Gastrocnemius medialis (tissue), 4 donors: Measurements from ENCODE around the gene PCDH12. TPM values are rescaled to one million over a fixed set of nuclear protein-coding genes. Genes with fewer than 3 reads are reported as not detected.

Experiments
- ATAC-seq, 2 donors: fragments of 150-250 bp; one replicate each; pipeline ENCODE4 v1.9.1; 2016
- DNase-seq, 2 donors: peaks; one replicate each; pipeline ENCODE4 v3.0.0-alpha.2; 2019
- H3K27ac ChIP-seq, 4 donors: fragments of 200-600 bp; sonication (generic); 1 replicate in 1 of 4; 2 replicates in 3 of 4; pipeline ENCODE4 v1.5.1; 2016 to 2018; ENCODE audit warnings: mild to moderate bottlenecking in 2 of 4, moderate library complexity in 1 of 4
- H3K27me3 ChIP-seq, 3 donors: fragments of 200-600 bp; sonication (generic) in 2 of 3; 1 replicate in 1 of 3; 2 replicates in 2 of 3; pipeline versions ENCODE4 v1.5.1 to v1.6.0; 2016 to 2019; ENCODE audit warnings: mild to moderate bottlenecking in 1 of 3, moderate library complexity in 1 of 3
- H3K36me3 ChIP-seq, 2 donors: fragments of 200-600 bp; sonication (generic) in 1 of 2; one replicate each; pipeline ENCODE4 v1.5.1; 2017 to 2018
- H3K4me1 ChIP-seq, 2 donors: fragments of 200-600 bp; sonication (generic) in 1 of 2; one replicate each; pipeline ENCODE4 v1.5.1; 2016 to 2017; ENCODE audit warnings: mild to moderate bottlenecking in 2 of 2
- H3K4me3 ChIP-seq, 4 donors: fragments of 200-600 bp; sonication (generic) in 3 of 4; 1 replicate in 1 of 4; 2 replicates in 3 of 4; pipeline ENCODE4 v1.5.1; 2016 to 2019; ENCODE audit warnings: mild to moderate bottlenecking in 2 of 4
- H3K9me3 ChIP-seq, 3 donors: fragments of 200-600 bp; sonication (generic) in 2 of 3; 1 replicate in 1 of 3; 2 replicates in 2 of 3; pipeline ENCODE4 v1.5.1; 2016 to 2019
- POLR2A ChIP-seq, 2 donors: fragments of 450-650 bp; IDR thresholded peaks; one replicate each; pipeline ENCODE4 v1.6.1; 2017; ENCODE audit warnings: antibody characterized with exemption in 2 of 2, mild to moderate bottlenecking in 2 of 2, moderate library complexity in 2 of 2
- in situ Hi-C, 4 donors: fragments of 200-750 bp; cut with MboI; loops; one replicate each; pipeline versions ENCODE4 v1.15.0 to v1.8.0; 2017; ENCODE audit warnings: low sequenced_read_pairs in 4 of 4
- intact Hi-C: fragments of 100-400 bp; cut with DNase I; formaldehyde crosslinking; loops from one replicate; pipeline ENCODE4 v1.15.1; 2023; ENCODE audit warnings: low total_unique reads
- total RNA-seq, 4 donors: library from RNA; depleted of rRNA; stranded (reverse); fragments of >200 nt; gene quantifications; one replicate each; pipeline versions ENCODE4 v1.1.0 to v1.2.3, GENCODE V29; 2016
- TF ChIP-seq, protein P1 (sequence below), 5 experiments: fragments of 450-650 bp in 3 of 5; fragments of 200-600 bp in 2 of 5; sonication (generic) in 2 of 5; IDR thresholded peaks in 4 of 5; conservative IDR thresholded peaks in 1 of 5; 1 replicate in 4 of 5; 2 replicates in 1 of 5; pipeline ENCODE4 v1.5.1; 2016 to 2019; ENCODE audit warnings: antibody characterized with exemption in 5 of 5, mild to moderate bottlenecking in 3 of 5, moderate library complexity in 3 of 5

PCDH12 gene
- total RNA-seq, 4 donors from 2014 or later: 2.1 to 13.6 (median 3.6) TPM

DNA sequence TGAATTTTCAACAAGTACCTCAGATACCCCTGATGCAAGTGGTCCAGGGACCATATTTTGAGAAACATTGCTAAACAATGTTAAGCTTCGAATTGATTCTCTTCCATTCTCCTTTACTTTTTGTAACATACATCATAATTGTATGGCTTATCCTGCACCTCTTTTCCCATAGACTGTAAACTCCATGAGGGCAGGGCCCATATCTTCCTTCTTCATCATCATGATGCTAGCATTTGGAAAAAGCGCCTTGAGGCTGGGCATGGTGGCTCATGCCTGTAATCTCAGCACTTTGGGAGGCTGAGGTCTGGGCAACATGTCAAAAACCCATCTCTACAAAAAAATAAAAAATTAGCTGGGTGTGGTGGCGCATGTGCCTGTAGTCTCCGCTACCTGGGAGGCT is 48.8 kb downstream of the PCDH12 start:
- no peak for DNase-seq
- no peak for ATAC-seq
- H3K4me3 ChIP-seq: no peak overlapping the region
- intact Hi-C loops: no loop called here
- H3K36me3 ChIP-seq: no peaks in the 10 kb centered on the region
- H3K9me3 ChIP-seq: no peaks in the 10 kb centered on the region
- H3K27ac ChIP-seq: no peak overlapping the region
- no peak for TF ChIP-seq POLR2A (IDR thresholded peaks at IDR 0.05)
- TF ChIP-seq, protein P1, sequence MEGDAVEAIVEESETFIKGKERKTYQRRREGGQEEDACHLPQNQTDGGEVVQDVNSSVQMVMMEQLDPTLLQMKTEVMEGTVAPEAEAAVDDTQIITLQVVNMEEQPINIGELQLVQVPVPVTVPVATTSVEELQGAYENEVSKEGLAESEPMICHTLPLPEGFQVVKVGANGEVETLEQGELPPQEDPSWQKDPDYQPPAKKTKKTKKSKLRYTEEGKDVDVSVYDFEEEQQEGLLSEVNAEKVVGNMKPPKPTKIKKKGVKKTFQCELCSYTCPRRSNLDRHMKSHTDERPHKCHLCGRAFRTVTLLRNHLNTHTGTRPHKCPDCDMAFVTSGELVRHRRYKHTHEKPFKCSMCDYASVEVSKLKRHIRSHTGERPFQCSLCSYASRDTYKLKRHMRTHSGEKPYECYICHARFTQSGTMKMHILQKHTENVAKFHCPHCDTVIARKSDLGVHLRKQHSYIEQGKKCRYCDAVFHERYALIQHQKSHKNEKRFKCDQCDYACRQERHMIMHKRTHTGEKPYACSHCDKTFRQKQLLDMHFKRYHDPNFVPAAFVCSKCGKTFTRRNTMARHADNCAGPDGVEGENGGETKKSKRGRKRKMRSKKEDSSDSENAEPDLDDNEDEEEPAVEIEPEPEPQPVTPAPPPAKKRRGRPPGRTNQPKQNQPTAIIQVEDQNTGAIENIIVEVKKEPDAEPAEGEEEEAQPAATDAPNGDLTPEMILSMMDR (IDR thresholded peaks at IDR 0.05 in 4 of 5, conservative IDR thresholded peaks at IDR 0.05 in 1 of 5): no peak
- peaks cover 0 to 5% of the 10 kb centered on the region in 2 donors for H3K4me1 ChIP-seq
- in situ Hi-C loops: no loop called here
- H3K27me3 ChIP-seq: peaks cover 0 to 17% (median 4%) of the 10 kb centered on the region in 3 donors

DNA sequence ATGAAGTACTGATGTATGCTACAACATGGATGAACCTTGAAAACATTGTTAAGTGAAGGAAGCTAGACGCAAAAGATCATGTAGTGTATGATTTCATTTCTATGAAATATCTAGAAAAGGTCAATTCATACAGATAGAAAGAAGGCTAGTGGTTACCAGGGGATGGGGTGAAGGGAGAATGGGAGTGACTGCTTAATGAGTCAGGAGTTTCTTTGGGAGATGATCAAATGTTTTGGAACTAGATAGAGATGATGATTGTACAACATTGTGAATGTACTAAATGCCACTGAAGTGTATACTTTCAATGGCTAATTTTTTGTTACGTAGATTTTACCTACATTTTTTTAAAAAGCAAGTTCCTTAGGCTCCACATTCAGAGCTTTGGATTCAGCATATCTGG is 49.2 kb downstream of the PCDH12 start:
- TF ChIP-seq, protein P1 (IDR thresholded peaks at IDR 0.05 in 4 of 5, conservative IDR thresholded peaks at IDR 0.05 in 1 of 5): no peak
- TF ChIP-seq POLR2A (IDR thresholded peaks at IDR 0.05): no peak
- H3K27ac ChIP-seq: no peak overlapping the region
- H3K4me1 ChIP-seq: peaks cover 0 to under 1% of the 10 kb centered on the region in 2 donors
- no peaks in the 10 kb centered on the region for H3K9me3 ChIP-seq
- intact Hi-C loops (no loop called here), in situ Hi-C loops (no loop called here)
- DNase-seq (no peak), ATAC-seq (no peak)
- no peaks in the 10 kb centered on the region for H3K36me3 ChIP-seq
- peaks cover 0 to 13% (median 4%) of the 10 kb centered on the region in 3 donors for H3K27me3 ChIP-seq
- H3K4me3 ChIP-seq: no peak overlapping the region

DNA sequence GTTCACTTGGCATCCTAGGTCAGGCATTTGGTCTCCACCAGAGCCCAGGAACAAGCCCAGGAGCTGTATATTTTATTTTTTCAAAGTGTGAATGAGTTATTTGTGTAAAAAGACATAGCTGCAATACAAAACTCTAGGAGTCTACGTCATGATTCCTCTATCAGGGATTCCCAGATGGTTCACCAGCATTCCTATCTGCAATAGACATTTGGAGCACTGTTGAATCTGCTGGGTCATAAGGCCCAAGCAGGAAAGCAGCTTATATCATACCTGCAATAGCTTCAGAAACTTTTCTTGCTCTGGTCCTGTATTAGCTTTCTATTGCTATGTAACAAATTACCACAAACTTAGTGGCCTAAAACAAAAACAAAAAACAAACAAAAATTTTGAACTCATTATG is 51.0 kb downstream of the PCDH12 start:
- ATAC-seq (no peak), DNase-seq (no peak)
- in situ Hi-C loops (no loop called here), intact Hi-C loops (no loop called here)
- no peak overlapping the region for H3K4me3 ChIP-seq
- H3K36me3 ChIP-seq: no peaks in the 10 kb centered on the region
- no peak overlapping the region for H3K27ac ChIP-seq
- no peaks in the 10 kb centered on the region for H3K27me3 ChIP-seq
- TF ChIP-seq, protein P1 (IDR thresholded peaks at IDR 0.05 in 4 of 5, conservative IDR thresholded peaks at IDR 0.05 in 1 of 5): no peak
- no peak for TF ChIP-seq POLR2A (IDR thresholded peaks at IDR 0.05)
- no peaks in the 10 kb centered on the region for H3K4me1 ChIP-seq
- H3K9me3 ChIP-seq: no peaks in the 10 kb centered on the region

DNA sequence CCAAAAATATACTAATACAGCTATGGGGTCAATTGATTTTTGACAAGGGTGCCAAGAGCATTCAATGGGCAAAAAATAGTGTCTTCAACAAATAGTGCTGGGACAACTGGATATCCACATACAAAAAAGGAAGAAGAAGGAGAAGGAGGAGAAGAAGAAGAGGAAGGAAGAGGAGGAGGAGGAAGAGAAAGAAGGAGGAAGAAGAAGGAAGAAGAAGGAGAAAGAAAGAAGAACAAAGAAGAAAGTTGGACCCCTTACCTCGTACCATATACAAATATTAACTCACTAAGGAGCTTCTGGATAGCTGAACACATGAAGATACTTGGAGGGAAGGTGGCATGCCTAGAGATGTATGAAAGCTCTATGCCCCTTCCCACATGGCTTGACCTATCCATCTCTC is 51.5 kb downstream of the PCDH12 start:
- DNase-seq: no peak
- in situ Hi-C loops (no loop called here), intact Hi-C loops (no loop called here)
- H3K27ac ChIP-seq: no peak overlapping the region
- no peaks in the 10 kb centered on the region for H3K27me3 ChIP-seq
- TF ChIP-seq, protein P1 (IDR thresholded peaks at IDR 0.05 in 4 of 5, conservative IDR thresholded peaks at IDR 0.05 in 1 of 5): no peak
- no peak for TF ChIP-seq POLR2A (IDR thresholded peaks at IDR 0.05)
- H3K9me3 ChIP-seq: no peaks in the 10 kb centered on the region
- no peak for ATAC-seq
- no peak overlapping the region for H3K4me3 ChIP-seq
- H3K36me3 ChIP-seq: no peaks in the 10 kb centered on the region
- no peaks in the 10 kb centered on the region for H3K4me1 ChIP-seq

DNA sequence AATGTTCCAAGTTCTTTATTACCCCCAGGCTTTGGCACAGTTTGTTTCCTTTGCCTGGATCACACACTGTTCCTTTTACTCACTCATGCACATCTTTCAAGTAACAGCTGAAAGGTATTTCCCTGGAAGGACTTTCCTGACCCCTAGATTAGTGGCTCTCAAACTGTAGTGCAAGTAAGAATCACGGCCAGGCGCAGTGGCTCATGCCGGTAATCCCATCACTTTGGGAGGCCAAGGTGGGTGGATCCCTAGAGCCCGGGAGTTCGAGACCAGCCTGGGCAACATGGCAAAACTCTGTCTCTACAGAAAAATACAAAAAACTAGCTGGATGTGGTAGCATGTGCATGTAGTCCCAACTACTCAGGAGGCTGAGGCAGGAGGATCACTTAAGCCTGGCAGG is 53.5 kb downstream of the PCDH12 start:
- TF ChIP-seq POLR2A (IDR thresholded peaks at IDR 0.05): no peak
- TF ChIP-seq, protein P1 (IDR thresholded peaks at IDR 0.05 in 4 of 5, conservative IDR thresholded peaks at IDR 0.05 in 1 of 5): no peak
- no peaks in the 10 kb centered on the region for H3K4me1 ChIP-seq
- no peak for ATAC-seq
- intact Hi-C loops (no loop called here), in situ Hi-C loops (no loop called here)
- no peaks in the 10 kb centered on the region for H3K27me3 ChIP-seq
- DNase-seq: no peak
- H3K4me3 ChIP-seq: no peak overlapping the region
- H3K36me3 ChIP-seq: no peaks in the 10 kb centered on the region
- no peaks in the 10 kb centered on the region for H3K9me3 ChIP-seq
- H3K27ac ChIP-seq: no peak overlapping the region
